Measurements from ENCODE around the gene PCP2.
A peak's percentile ranks its signal among the peaks of the same experiment; 100 is the strongest.

Gene PCP2

GRCh38 chr19:7638802-7639465 lies 5.4 kb upstream of the PCP2 start:
- DNase-seq (no peak), ATAC-seq (no peak)

- DNase-seq: peak; percentile 27
- peak; percentile 6 for ATAC-seq
Measured at GRCh38 chr19:7637374-7638256, 4.1 kb upstream of the PCP2 start.

- DNase-seq: peak; percentile 93
Measured at GRCh38 chr19:7636691-7637373, 3.3 kb upstream of the PCP2 start, which contains the start of gene STXBP2. Gene STXBP2 (plus strand): TSS chr19:7637110. CDS start chr19:7637150, 40 bp downstream.

GRCh38 chr19:7636317-7636690 lies 2.8 kb upstream of the PCP2 start:
- ATAC-seq (no peak), DNase-seq (no peak)

More at GRCh38 chr19:7636691-7637373, 3.3 kb upstream of the PCP2 start, which contains the start of gene STXBP2:
- ATAC-seq: peak; percentile 92

- ATAC-seq: no peak
- no peak for DNase-seq
Measured at GRCh38 chr19:7635670-7636069, 2.2 kb upstream of the PCP2 start.

GRCh38 chr19:7632340-7633203 lies 947 bp downstream of the PCP2 start:
- ATAC-seq (no peak), DNase-seq (no peak)

- ATAC-seq (no peak), DNase-seq (no peak)
Measured at GRCh38 chr19:7631577-7631976, 1.9 kb downstream of the PCP2 start.

GRCh38 chr19:7629347-7630054 lies 4.0 kb downstream of the PCP2 start, which contains the start of the genes PET100 and XAB2:
Gene PET100 (plus strand): TSS chr19:7629793. CDS start chr19:7629834, 41 bp downstream.
Gene XAB2 (minus strand): TSS chr19:7629545. CDS start chr19:7629527, 18 bp downstream.
- peak; percentile 97 for ATAC-seq

GRCh38 chr19:7628589-7629311 lies 4.8 kb downstream of the PCP2 start:
- DNase-seq (no peak), ATAC-seq (no peak)

More at GRCh38 chr19:7629347-7630054, 4.0 kb downstream of the PCP2 start, which contains the start of the genes PET100 and XAB2:
- peak; percentile 92 for DNase-seq

- DNase-seq: no peak
- no peak for ATAC-seq
Measured at GRCh38 chr19:7627166-7627565, 6.4 kb downstream of the PCP2 start.

GRCh38 chr19:7625763-7626372 lies 7.7 kb downstream of the PCP2 start:
- DNase-seq (no peak), ATAC-seq (no peak)

- no peak for DNase-seq
- ATAC-seq: no peak
Measured at GRCh38 chr19:7624810-7625209, 8.7 kb downstream of the PCP2 start.

- DNase-seq: no peak
- ATAC-seq: no peak
Measured at GRCh38 chr19:7623725-7624603, 9.6 kb downstream of the PCP2 start.

GRCh38 chr19:7622933-7623685 lies 10.4 kb downstream of the PCP2 start:
- ATAC-seq (no peak), DNase-seq (peak; percentile 28)

- no peak for ATAC-seq
- no peak for DNase-seq
Measured at GRCh38 chr19:7620442-7621412, 12.8 kb downstream of the PCP2 start.

GRCh38 chr19:7619671-7620441 lies 13.7 kb downstream of the PCP2 start:
- no peak for DNase-seq
- no peak for ATAC-seq
